Measurements from ENCODE around the gene RAX2. TPM values are rescaled to one million over a fixed set of nuclear protein-coding genes. Genes with fewer than 3 reads are reported as not detected.
"Not testable (repeated sequence)": the region's sequence is repeated elsewhere in the genome, so short reads cannot be mapped to it uniquely, and the experiment has no call there.

RAX2 gene
- polyA plus RNA-seq, 1 donor, result not detected

DNA sequence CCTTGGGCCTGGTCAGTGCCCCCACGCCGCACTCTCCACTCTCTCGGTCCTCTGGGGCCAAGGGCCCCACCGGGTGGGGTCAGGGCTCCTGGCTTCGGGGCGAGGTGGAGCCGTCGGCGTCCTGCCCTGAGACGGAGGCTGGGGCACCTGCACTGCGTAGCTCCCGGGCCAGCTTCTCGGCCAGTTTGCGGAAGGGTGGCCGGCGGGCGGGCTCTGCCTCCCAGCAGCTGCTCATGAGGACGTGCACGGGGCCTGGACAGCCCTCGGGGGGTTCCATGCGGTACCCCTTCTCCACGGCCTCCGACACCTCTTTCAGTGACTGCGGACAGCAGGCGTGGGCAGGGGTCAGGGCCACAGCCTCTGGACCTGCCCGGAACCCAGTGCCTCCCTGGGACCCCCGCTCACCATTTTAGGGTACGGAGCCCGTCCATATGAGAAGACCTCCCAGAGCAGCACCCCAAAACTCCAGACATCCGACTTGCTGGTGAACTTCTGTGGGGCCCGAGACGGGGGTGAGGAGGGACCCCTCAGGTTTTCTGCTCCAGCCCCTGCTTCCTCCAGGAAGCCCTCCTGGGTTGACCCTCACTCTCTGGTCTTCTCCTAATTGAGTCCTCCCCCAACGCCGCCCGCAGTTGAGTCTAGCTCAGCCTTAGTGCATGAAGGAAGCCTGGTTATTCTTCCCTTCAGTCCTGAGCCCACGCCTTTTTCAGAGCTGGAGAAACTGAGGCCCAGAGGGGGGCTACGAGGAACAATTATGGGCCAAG, 6.3 kb upstream of the RAX2 start:
- no peak for DNase-seq (ENCODE audit: low read depth)

DNA sequence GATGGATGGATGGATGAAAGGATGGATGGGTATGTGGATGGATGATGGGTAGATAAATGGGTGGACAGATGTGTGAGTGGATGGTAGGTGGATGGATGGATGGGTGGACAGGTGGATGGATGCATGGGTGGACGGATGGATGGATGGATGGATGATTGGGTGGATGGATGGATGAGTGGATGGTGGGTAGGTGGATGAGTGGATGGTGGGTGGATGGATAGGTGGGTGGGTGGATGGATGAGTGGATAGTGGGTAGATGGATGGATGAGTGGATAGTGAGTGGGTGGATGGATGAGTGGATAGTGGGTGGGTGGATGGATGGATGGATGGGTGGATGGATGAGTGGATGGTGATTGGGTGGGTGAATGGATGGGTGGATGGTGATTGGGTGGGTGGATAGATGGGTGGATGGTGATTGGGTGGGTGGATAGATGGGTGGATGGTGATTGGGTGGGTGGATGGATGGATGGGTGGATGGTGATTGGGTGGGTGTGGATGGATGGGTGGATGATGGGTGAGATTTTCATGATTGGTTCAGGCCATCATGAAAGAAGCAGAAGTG, 4.5 kb upstream of the RAX2 start:
- DNase-seq (ENCODE audit: low read depth), result no peak

DNA sequence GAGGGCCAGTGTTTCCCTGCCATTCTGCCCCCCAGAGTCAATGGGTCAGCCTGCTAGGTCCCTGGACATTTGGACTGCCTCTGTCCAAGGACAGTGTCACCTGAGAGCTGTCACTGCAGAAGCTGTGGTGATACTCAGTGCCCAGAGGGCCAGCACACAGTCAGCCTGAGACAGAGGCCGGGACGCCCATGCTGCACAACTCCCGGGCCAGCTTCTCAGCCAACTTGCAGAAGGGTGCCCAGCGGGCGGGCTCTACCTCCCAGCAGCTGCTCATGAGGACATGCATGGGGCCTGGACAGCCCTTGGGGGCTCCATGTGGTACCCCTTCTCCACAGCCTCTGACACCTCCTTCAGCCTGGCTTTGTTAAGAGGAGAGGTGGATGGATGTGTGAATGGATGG, 3.8 kb upstream of the RAX2 start:
- no peak for DNase-seq (ENCODE audit: low read depth)

DNA sequence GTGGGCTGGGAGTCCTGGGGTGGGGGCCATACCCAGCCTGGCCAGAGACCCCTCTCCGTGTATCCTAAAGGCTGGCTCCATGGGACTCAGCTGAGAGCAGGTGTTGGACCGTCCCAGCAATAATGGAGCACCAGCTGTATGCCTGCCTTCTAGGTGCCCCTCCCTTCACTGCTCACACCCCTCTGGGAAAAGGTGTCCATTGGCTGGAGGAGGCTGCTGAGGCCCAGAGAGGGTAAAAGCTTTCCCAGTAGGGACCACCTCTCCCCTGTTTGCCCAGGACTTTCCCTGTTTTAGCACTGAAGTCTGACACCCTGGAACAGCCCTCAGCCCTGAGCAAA, 3.3 kb upstream of the RAX2 start:
- DNase-seq (ENCODE audit: low read depth), result no peak

DNA sequence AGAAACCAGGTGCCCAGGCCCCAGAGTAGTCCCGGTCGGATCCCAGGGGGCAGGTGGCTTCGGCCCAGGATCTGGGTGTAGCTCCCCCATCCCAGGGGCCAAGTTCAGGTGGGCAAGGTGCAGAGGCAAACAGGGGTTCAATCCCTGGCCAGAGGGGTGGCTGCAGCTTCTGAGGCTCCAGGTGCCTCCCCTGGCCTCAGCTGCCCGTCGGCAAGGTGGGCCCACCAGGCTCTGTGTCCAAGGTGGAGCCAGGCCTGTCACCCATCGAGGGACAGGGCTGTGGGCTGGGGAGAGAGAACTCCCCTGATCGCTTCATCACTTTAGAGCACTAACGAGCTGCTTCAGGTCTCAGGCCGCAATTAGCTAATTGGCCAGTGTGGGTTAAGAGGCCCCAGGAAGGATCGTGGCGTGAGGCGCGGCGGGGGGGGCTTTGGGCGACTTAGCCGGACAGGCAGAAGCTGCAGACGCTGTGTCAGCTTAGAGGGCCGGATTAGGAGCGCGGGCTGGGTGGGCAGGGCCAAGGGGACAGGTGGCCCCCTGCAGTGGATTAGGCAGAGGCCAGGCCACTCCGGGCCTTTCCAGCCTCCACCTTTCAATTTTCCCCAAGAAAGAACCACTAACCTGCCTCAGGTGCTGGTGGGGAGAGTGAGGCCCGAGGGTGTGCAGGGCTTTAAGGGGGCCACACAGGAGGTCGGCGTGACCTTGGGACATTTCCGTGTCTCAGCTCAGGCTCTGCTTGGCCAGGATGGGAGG, 2.8 kb upstream of the RAX2 start:
- no peak for DNase-seq (ENCODE audit: low read depth)

DNA sequence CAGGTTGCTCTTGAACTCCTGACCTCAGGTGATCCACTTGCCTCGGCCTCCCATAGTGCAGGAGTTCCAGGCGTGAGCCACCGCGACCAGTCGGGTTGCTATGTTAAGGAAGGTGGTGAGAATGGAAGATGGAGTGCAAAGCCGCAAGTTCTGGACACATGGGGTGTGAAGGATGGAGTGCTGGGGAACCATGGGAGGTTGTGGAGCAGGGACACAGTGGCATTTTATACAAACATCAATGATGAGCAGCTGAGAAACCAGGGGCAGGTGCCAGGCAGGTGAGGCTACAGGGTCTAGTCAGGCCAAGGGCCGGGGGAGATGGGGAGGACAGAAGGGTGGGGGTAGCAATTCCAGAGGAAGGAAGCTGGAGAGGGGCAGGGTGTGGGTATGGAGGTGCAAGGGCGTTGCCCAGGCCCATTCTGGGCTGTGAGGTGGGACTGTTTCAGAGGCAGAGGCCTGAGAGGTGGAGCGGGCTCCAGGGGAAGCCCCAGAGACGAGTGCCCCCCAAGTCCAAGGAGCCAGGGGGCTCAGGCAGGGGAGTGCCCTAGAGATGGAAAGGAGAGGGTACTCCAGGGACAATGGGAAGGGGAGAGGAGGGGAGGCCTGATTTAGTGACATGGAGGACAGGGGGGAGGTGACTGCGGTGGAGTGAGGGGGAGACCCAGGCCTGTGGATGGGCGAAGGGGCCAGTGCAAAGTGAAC, 1.9 kb upstream of the RAX2 start:
- DNase-seq (ENCODE audit: low read depth), result no peak

DNA sequence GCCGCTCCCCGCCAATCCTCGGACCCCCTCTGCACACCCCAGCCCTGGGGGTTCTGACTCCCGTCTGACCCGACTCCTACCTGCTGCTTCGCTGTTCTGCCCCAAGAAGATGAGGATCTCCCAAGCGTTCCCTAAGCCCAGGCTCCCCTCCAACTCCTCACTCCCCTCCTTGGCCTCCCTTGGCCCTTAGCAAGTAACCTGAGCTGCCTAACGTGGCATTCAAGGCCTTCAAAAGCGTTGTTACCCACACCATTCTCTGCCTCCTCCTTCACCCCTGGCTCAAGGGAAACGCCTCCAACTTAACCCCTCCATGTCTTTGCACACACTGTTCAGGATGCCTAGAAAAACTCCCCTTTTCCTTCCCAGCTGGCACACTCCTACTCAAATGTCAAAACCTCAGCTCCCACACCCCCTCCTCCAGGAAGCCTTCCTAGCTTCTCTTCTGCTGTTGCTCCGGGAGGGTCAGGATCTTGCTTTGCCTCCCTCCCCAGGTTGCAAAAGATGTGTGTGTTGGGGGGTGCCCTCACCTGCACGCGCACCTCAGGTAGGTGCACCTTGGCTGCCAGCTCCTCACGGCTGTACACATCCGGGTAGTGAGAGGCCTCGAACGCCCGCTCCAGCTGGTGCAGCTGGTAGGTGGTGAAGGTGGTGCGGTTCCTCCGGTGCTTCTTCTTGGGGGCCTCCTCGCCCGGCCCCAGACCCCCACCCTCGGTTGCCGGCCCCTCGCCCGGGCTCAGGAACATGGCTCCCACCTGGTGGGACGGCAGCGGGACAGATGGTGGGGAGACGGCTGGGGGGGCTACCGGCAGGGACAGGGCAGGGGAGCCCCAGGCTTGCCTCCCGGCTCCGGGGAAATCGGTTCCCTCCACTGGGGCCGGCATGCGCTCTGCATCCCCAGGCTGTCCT, 775 bp downstream of the RAX2 start:
- DNase-seq (ENCODE audit: low read depth), result no peak

DNA sequence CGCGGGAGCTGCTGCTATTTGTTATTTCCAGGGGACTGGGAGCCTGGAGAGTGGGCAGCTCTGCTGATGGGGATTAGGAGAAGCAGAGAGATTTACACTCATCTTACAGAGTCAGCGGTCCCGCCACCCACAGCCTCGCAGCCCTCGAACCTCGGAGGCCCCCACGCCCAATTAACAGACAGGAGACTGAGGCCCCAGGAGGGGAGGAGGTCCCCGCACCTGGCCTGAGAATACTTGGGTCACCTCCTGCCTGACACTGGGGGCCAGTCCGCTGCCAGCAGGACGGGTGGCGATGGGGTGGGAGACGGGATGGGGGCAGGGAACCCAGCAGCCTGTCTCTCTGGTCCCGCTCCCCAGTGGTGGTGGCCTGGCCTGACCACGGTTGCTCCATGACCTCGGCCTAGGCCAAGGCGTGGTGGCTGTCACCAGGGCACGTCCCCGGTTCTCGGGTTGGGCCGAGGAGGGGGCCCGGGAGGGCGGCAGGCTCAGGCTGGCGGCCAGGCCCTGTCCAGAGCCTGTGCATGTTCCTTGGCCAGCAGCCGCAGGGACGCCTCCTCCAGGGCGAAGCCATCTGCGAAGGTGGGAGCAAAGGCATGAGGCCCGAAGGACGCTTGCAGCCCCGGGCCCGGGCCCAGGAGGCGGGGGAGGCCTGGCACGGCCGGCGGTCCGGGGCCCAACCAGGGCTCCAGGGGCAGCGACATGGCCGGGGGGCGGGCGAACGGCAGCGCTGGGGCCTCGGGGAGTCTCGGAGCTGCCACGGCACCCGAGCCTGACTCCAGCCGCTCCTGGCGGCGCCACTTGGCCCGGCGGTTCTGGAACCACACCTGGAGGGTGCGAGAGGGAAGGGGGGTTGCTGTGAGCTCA, 1.7 kb downstream of the RAX2 start:
- DNase-seq (ENCODE audit: low read depth), result no peak

DNA sequence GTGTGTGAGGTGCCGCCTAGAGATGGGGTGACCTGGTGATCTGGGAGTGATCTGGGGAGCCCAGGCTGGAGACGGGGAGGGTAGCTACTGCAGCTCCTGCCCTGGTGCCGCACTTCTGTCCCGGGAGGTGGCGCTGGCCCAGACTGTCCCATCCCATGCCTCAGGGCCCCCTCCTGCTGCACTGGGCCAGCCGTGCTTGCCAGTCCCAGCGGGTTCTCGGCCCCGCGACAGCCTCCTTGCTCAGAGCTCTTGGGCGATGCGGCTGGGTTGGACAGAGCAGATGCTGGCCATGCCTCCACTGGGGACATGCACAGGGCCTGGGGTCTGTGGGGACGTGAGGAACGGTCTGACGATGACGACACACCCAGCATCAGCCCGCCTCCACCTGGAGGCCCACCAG, 2.5 kb downstream of the RAX2 start:
- DNase-seq (ENCODE audit: low read depth), result no peak

DNA sequence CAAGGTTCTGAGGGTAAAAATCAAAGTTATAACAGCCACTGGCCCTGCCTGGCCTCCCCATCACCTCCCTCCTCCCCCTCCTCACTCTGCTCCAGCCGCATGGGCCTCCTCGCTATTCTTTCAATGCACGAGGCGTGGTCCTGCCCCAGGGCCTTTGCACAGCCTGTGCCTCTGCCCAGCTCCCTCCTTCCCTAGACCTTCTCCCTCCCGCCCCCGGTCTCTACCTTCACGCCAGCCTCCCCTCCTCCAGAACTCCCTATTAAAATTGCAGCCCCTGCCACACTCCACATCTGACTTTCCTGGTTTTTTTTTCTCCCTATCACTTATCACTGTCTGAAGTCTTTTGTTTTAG, 3.3 kb downstream of the RAX2 start:
- no peak for DNase-seq (ENCODE audit: low read depth)

DNA sequence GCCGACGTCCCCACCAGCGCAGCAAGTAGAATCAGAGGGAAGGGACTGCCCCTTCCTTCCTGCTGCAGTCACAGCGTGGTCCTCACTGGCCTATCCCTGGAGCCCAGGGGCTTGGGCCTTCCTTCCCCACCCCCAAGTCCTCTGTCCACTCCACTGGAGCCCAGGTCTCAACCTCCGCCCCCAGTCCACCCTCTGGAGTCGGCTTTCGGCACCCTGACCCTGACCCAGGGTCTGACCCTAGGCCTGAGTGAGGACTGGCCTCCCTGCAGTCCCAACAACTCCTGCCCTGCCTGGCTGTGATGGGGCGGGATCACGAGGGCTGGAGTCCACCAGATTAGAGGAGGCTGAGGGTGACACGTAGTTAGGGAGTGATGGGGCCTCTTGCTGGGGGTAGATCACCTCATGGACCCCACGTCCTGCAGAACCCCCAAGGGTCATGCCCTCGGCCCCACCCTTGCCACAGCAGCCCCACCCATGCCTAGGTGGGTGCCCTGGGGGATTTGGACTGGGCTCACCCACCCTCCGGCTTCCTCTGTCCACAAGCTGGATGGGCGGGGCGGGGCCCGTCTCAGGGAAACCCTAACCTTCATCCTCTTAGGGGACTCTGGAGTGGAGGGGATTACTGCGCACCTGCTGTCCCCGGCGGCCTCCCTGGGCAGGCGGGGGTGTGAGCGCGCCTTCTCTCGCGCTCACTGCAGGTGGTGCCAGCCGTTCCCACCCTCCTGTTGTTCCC, 3.8 kb downstream of the RAX2 start:
- no peak for DNase-seq (ENCODE audit: low read depth)

DNA sequence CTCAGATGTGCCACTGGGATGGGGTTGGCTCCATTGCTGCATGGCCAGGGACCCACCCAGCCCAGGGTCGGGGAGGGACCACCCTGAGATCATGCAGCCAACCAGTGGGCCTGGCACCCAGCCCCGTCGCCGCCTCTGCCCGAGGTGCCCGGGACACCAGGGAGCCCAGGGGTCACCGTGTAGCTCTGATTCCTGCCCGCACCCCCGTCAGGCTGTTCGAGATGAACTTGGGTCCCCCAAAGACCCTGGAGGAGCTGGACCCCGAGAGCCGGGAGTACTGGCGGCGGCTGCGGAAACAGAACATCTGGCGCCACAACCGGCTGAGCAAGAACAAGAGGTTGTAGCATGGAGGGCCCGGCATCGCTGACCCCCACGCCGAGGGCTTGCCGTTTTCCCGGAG, 5.0 kb downstream of the RAX2 start:
- no peak for DNase-seq (ENCODE audit: low read depth)

DNA sequence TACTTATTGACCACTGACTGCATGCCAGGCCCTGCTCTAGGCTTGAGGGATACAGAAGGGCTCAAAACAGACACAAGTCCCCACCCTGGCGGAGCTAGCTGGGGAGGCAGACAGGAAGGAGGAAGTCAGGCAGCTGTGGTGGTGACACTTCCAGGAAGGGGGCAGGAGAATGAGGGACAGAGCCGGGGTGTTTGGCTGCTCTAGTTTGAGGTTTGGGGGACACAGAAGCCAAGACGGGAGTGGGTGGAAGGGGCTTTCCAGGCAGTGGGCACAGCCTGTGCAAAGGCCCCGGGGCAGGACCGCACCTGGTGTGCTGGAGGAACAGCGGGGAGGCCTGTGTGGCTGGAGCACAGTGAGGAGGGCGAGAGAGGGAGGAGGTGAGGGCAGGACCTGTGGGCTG, 5.5 kb downstream of the RAX2 start:
- no peak for DNase-seq (ENCODE audit: low read depth)

DNA sequence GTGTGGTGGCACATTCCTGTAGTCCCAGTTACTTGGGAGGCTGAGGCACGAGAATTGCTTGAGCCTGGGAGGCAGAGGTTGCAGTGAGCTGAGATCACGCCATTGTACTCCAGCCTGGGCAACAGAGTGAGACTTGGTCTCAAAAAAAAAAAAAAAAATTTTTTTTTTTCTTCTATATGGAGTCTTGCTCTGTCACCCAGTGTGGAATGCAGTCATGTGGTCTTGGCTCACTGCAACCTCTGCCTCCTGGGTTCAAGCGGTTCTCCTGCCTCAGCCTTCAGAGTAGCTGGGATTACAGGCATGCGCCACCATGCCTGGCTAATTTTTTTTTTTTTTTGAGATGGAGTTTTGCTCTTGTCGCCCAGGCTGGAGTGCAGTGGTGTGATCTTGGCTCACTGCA, 6.3 kb downstream of the RAX2 start:
- not testable (repeated sequence) for DNase-seq (ENCODE audit: low read depth)

DNA sequence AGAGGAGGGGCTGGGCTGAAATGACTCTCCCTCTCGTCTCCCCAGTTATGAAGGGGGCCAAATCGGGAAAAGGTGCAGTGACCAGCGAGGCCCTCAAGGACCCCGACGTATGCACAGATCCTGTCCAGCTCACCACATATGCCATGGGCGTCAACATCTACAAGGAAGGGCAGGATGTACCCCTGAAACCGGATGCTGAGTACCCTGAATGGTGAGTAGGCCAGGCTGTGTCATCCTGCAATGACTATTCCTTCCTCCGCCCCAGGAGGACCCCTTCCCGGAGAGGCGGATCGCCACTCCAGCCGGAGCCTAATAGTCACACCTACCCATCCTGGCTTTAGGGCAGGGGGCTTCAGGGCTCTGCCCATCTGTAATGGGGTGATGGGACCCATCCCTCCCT, 6.9 kb downstream of the RAX2 start:
- no peak for DNase-seq (ENCODE audit: low read depth)

DNA sequence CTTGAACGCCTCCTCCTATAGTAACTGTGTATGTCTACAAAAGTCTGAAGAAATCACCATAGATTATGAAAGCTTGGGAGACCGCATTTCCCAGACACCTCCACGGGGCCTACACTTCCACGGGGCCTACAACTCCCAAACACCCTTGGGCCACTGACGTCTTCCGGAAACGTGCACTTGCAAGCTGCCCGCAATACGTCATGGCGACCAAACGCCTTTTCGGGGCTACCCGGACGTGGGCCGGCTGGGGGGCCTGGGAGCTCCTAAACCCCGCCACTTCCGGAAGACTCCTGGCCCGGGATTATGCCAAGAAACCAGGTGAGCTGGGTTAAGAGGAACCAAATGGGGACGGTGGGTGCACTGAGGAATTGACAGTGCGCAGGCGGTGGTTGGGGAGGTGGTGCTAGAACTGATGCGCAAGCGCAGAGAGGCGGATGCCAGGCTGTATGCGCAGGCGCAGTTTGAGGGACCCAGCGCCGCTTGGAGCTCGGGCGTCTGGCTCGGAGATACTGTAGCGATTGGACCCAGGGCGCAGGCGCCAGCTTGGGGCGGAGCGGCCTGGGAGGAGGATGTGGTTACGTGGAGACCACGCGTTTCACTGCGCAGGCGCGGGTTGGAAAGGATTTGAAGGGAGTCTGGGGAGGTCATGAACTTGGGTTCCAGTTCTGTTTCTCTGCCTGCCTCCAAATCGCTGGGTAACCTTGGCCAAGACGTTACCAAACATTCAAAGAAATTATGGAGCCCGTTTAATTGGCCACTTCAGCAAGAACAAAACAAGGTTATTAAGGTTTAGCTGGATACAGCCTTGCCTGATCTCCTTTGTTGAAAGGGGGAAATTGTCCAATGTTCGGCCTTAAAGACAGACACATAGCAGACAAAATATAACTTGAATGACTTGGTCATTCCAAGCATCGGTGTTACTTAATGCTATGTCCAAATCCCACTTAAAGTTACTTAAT, 9.2 kb downstream of the RAX2 start, which contains the start of gene MRPL54:
Gene MRPL54 (plus strand): TSS at position 182 of the 959 bp plus-strand sequence. CDS start 19 bp downstream, at position 201.
- DNase-seq (ENCODE audit: low read depth), result peak; percentile 99

DNA sequence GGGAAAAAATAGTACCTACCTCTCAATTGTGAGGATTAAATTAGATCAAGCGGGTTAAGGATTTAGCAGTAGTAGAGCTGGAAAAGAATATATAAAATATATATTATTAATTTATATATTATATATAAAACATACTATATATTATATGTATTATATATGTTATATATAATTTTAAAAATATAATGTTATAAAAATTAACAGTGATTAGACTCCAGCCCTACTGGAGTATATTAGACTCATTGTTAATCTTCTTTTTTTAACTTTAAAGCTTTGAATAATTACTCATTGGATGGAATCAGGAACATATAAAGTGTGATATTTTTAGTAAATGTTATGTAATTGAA, 9.9 kb downstream of the RAX2 start:
- no peak for DNase-seq (ENCODE audit: low read depth)

DNA sequence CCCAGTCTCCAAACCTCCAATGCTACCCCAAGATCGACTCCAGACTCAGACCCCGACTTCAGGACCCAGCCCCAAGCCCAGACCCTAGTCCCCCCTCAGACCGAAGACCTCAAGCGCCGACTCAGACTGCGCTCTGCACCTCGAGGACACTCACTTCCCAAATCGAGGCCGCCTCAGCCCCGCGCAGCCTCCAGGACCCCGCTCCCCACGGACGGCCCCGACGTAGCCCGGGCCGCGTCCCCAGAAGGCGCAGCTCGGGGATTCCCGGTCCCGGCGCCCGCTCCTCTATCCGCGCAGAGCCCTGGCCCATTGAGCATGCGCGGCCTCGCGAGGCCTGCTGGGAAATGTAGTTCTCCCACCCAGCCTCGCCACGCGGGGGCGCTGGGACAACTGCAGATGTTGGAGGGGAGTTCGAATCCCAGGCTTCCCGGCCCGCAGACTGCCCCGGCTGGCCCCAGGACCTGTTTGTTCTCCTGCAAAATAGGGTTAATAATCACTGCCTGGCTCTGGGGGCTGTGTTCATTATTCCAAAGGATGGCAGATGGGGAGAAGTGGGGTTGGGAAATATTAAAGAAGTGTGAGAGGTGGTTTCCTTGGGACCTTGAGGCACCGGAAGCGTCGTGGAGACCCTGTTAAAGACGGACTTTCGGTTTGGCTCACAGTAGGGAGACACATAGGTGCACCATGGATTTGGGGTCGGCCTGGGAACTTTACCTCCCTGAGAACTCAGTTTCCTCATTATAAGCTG, 10.5 kb downstream of the RAX2 start, which contains the start of gene APBA3:
Gene APBA3 (minus strand): TSS at position 311 of the 748 bp plus-strand sequence. CDS start 1,428 bp downstream, outside the sequence.
- DNase-seq (ENCODE audit: low read depth), result peak; percentile 65
